Measurements from ENCODE around the gene UGT2B7. TPM values are rescaled to one million over a fixed set of nuclear protein-coding genes. Genes with fewer than 3 reads are reported as not detected.

UGT2B7 gene
- total RNA-seq, 1 donor from 2014 or later: not detected

DNA sequence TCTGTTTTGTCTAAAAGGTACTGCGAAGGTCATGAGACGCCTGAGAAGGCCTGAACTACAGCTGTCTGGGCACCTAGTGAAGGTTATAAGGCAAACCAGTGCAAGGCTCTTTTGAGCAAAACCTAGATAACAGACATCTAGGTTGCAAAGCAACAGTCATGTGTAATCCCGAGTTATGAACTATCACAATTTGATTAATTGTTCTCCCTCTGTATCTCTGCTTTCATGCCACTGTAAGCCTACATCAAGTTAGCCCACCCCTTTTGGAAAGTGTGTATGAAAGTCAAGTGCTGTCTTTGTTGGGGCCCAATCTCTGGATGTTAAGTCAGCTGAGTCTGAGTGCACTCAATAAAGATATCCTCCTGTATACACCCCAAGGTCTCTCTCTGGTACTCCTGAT is 31.9 kb upstream of the UGT2B7 start:
- no peak for DNase-seq (ENCODE audit: low spot score in 2 of 2, unreplicated experiment in 2 of 2)
- TF ChIP-seq, protein P1, sequence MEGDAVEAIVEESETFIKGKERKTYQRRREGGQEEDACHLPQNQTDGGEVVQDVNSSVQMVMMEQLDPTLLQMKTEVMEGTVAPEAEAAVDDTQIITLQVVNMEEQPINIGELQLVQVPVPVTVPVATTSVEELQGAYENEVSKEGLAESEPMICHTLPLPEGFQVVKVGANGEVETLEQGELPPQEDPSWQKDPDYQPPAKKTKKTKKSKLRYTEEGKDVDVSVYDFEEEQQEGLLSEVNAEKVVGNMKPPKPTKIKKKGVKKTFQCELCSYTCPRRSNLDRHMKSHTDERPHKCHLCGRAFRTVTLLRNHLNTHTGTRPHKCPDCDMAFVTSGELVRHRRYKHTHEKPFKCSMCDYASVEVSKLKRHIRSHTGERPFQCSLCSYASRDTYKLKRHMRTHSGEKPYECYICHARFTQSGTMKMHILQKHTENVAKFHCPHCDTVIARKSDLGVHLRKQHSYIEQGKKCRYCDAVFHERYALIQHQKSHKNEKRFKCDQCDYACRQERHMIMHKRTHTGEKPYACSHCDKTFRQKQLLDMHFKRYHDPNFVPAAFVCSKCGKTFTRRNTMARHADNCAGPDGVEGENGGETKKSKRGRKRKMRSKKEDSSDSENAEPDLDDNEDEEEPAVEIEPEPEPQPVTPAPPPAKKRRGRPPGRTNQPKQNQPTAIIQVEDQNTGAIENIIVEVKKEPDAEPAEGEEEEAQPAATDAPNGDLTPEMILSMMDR (IDR thresholded peaks at IDR 0.05; ENCODE audit: unreplicated experiment): no peak
- peaks cover 8% of the 10 kb centered on the region for H3K9me3 Mint-ChIP-seq
- H3K27me3 Mint-ChIP-seq (ENCODE audit: low read depth): no peaks in the 10 kb centered on the region
- H3K4me1 Mint-ChIP-seq: no peaks in the 10 kb centered on the region
- H3K36me3 Mint-ChIP-seq: no peaks in the 10 kb centered on the region
- no peak overlapping the region for H3K4me3 Mint-ChIP-seq
- no peak overlapping the region for H3K27ac Mint-ChIP-seq

DNA sequence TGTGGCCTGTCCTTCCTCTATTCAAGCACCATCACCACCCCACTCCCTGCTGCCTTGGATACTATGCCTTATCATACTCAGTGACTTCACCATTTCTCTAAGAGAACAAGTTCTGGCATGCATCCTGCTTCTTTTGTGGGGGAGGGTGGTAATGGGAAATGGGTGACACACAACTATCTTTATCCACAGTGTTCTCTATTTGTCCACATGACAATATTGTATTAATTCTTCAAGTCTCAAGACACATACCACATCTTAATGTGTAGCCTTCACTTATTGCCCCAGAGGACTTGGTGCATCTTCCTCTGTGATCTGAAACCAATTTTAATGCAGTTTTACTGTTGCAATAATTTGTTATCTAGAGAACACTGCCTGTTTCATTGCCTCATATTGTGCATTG is 29.3 kb upstream of the UGT2B7 start:
- Mint-ChIP-seq H3K4me3 (no peak overlapping the region), H3K27me3 (ENCODE audit: low read depth) (no peaks in the 10 kb centered on the region), H3K4me1 (no peaks in the 10 kb centered on the region), H3K27ac (no peak overlapping the region), H3K36me3 (no peaks in the 10 kb centered on the region), H3K9me3 (peaks cover 8% of the 10 kb centered on the region)
- DNase-seq (ENCODE audit: low spot score in 2 of 2, unreplicated experiment in 2 of 2): no peak
- TF ChIP-seq, protein P1 (IDR thresholded peaks at IDR 0.05; ENCODE audit: unreplicated experiment): no peak

DNA sequence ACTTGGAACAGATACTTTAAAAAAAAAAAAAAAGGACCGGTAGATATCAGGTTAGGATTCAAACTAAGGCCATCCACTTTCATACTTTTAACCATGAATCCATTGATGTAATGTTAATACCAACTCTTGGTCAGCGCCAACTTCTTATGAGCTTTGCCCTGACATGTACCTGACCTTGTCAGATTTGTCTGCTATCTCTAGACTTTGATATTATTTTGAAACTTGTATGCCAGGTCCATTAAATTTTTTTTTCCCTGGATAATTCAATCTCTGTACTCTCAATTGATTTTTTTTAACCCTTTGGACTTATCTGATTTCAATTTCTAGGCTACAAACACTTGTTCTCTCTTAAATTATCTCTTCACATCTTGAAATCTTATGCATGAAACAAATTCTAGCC is 27.2 kb upstream of the UGT2B7 start:
- DNase-seq (ENCODE audit: low spot score in 2 of 2, unreplicated experiment in 2 of 2): no peak
- H3K9me3 Mint-ChIP-seq: peaks cover 4% of the 10 kb centered on the region
- no peaks in the 10 kb centered on the region for H3K4me1 Mint-ChIP-seq
- no peaks in the 10 kb centered on the region for H3K36me3 Mint-ChIP-seq
- H3K4me3 Mint-ChIP-seq: no peak overlapping the region
- H3K27ac Mint-ChIP-seq: no peak overlapping the region
- TF ChIP-seq, protein P1 (IDR thresholded peaks at IDR 0.05; ENCODE audit: unreplicated experiment): no peak
- no peaks in the 10 kb centered on the region for H3K27me3 Mint-ChIP-seq (ENCODE audit: low read depth)

DNA sequence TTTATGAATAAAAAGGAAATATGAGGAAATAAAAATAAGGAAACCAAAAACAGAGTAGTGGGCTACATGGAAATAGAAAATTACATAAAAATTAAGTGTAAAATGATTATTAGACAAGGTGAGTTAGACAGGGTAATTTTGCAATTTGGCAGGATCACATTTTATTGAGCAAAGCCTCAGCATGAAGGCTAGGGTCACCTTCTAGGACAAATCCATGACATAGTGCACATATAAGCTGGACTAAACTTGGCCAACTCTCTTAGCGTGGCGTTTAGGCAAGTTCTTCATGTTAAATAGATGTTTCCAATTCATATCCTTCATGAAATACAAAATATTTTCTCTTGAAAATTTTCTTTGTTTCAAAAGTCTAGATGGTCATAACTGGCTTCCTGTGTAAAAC is 25.7 kb upstream of the UGT2B7 start:
- H3K4me3 Mint-ChIP-seq: no peak overlapping the region
- H3K9me3 Mint-ChIP-seq: no peaks in the 10 kb centered on the region

DNA sequence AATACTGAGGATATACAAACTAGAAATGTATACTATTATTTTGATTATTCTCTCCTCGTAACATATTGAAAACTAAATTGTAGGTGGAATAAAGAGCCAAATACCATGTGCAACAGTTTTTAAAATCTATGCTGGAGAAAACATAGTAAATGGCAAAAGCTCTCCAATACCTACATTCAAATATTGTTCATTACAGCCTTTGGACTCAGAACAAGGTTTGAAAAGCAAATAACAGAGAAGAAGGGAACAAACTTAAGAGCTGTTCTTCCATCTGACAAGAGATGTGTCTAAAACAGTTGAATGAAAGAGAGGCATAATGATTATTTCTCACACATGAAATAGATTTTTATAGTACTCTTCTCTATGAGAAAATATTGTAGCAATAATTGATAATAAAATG is 25.0 kb upstream of the UGT2B7 start:
- H3K9me3 Mint-ChIP-seq: peaks cover 1% of the 10 kb centered on the region
- no peaks in the 10 kb centered on the region for H3K27me3 Mint-ChIP-seq (ENCODE audit: low read depth)
- no peak overlapping the region for H3K4me3 Mint-ChIP-seq
- no peak for DNase-seq (ENCODE audit: low spot score in 2 of 2, unreplicated experiment in 2 of 2)
- no peak overlapping the region for H3K27ac Mint-ChIP-seq
- H3K4me1 Mint-ChIP-seq: peaks cover 4% of the 10 kb centered on the region
- TF ChIP-seq, protein P1 (IDR thresholded peaks at IDR 0.05; ENCODE audit: unreplicated experiment): no peak
- no peaks in the 10 kb centered on the region for H3K36me3 Mint-ChIP-seq

More for the DNA sequence above, 25.7 kb upstream of the UGT2B7 start:
- TF ChIP-seq, protein P1 (IDR thresholded peaks at IDR 0.05; ENCODE audit: unreplicated experiment): no peak
- Mint-ChIP-seq H3K36me3 (no peaks in the 10 kb centered on the region), H3K27ac (no peak overlapping the region), H3K4me1 (peaks cover 4% of the 10 kb centered on the region), H3K27me3 (ENCODE audit: low read depth) (no peaks in the 10 kb centered on the region)
- no peak for DNase-seq (ENCODE audit: low spot score in 2 of 2, unreplicated experiment in 2 of 2)

DNA sequence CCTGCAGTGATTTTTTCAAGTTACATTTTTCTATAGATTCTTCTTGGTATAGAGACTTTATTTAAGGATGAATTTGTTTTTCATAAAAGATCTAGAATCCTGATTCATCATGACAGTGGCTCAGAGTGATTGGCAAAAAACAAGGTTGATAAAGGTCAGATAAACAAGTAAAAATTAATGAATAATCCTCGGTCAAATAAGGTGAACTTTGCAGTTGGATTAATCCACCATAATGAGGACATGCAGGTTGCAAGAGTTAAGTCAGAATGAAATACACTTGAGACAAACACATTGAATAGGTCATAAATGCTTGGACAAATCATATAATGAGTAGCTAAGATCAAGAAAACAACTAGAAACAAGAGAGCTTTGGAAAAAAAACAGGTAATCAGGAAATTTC is 22.9 kb upstream of the UGT2B7 start:
- DNase-seq (ENCODE audit: low spot score in 2 of 2, unreplicated experiment in 2 of 2): no peak
- Mint-ChIP-seq H3K4me3 (no peak overlapping the region), H3K36me3 (no peaks in the 10 kb centered on the region), H3K4me1 (peaks cover 4% of the 10 kb centered on the region), H3K27ac (no peak overlapping the region), H3K9me3 (peaks cover 13% of the 10 kb centered on the region), H3K27me3 (ENCODE audit: low read depth) (no peaks in the 10 kb centered on the region)
- TF ChIP-seq, protein P1 (IDR thresholded peaks at IDR 0.05; ENCODE audit: unreplicated experiment): no peak
